Measurements from ENCODE around the gene AQP12A. TPM values are rescaled to one million over a fixed set of nuclear protein-coding genes. Genes with fewer than 3 reads are reported as not detected.
"Not testable (repeated sequence)": the region's sequence is repeated elsewhere in the genome, so short reads cannot be mapped to it uniquely, and the experiment has no call there.

The AQP12A gene
- polyA plus RNA-seq, 4 donors = 0.57 to 1.5 (median 0.93) TPM; not detected in 1

DNA sequence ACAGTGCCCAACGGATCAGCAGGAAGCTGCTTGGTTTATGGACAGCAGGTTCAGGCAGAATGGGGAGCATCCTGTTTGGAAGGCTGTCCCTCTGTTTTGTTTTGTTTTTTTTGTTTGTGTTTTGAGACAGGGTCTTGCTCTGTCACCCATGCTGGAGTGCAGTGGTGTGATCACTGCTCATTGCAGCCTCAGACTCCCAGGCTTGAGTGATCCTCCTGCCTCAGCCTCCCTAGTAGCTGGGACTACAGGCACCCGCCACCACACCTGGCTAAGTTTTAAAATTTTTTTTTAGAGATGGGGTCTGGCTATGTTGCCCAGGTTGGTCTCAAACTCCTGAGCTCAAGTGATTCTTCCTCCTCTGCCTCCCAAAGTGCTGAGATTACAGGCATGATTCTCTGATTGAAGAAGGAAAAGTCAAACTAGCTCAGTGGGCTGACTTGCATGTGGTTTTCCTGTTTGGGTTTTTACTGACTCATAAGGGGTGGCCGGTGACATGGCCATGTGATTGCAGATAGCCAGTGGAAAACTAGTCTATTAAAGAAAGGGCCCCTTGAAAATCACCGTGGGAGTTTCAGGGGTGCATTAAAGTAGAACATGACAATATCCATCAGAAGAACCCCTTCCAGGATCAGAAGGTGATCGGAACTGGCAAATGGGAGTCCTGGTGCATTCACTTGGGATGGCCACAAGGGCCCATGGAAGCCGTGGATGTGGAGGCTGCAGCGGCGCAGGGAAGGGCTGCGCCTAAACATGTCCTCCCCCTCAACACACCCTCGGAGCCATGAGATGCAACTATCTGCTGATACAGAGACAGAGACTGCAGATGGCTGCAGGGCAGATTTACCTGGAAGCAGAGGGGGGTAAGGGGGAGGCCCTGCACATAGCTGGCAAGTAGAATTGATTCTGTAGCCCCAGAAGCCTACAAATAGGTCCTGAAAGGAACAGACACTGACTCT is 35.5 kb upstream of the AQP12A start:
- no peak for DNase-seq (ENCODE audit: low read depth in 4 of 4, low spot score in 2 of 4)

DNA sequence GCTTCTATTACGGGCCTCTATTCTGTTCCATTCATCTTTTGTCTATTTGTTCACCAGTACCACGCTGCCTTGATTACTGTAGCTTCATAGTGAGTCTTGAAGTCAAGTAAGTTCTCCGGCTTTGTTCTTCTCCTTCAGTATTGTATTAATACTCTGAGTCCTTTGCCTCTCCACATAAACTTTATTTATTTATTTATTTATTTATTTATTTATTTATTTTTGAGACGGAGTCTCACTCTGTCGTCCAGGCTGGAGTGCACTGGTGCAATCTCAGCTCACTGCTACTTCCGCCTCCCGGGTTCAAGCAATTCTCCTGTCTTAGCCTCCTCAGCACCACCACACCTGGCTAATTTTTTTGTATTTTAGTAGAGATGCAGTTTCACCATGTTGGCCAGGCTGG is 31.8 kb upstream of the AQP12A start:
- DNase-seq (ENCODE audit: low read depth in 4 of 4, low spot score in 2 of 4) = not testable (repeated sequence)

DNA sequence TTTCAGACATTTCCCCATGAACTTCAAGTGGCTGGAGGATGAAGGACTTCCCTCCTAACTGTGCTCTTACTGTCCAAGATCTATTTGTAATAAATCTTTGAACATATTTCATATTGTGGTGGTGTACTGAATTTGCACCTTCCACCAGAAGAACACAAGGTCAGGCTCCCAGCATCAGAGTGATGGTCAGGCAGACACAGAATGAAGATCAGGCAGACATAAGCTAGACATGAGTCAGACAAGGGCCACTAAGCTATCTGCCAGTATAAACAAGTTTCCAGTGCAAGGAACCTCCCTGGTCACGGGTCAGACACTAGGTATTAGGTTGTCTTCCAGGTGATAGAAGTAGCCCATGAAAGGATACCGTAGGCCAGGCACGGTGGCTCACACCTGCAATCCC is 29.0 kb upstream of the AQP12A start:
- no peak for DNase-seq (ENCODE audit: low read depth in 4 of 4, low spot score in 2 of 4)

DNA sequence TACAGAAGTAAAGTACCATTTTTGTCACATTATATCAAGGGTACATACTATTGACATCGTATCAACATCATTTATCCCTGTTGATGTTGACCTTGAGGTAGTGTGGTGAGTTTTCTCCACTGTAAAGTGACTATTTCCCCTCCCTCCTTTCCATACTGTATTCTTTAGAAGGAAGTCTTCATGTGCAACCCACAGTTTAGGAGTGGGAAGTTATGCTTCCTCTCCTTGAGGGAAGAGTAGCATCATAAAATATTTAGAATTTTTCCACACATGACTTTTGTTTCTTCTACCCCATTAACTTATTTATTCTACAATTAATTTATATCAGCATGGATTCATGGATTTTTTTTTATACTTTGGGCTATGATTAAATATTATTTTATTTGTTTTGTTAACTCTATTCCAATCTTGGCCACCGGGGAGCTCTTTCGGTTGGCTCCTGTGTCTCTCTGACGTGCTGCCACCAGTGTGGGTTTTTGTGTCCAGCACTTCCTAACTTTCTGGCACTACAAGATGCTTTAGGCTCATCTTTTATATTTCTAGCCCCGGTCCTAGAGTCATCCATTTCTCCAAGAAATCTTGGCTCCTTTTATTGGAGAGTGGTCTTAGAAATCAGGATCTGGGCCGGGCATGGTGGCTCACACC is 28.0 kb upstream of the AQP12A start:
- DNase-seq (ENCODE audit: low read depth in 4 of 4, low spot score in 2 of 4) = no peak

DNA sequence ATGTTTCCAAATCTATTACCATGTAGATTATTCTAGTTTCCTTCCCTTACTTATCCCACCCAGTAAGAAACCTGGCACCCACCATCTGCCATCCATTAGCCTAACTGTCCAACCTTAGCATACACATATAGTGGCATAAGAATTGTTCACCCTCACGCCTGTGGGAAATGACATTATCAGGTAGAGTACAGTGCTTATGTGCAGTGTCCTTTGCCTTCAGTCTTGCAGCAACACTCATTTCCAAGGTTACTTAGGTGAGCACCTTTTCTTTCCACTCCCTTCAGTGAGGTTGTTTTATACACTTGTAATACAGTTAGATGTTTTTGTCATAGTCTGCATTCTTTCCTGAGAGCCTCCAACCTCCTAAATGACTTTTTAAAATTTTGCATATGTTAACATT is 27.0 kb upstream of the AQP12A start:
- DNase-seq (ENCODE audit: low read depth in 4 of 4, low spot score in 2 of 4) = no peak

DNA sequence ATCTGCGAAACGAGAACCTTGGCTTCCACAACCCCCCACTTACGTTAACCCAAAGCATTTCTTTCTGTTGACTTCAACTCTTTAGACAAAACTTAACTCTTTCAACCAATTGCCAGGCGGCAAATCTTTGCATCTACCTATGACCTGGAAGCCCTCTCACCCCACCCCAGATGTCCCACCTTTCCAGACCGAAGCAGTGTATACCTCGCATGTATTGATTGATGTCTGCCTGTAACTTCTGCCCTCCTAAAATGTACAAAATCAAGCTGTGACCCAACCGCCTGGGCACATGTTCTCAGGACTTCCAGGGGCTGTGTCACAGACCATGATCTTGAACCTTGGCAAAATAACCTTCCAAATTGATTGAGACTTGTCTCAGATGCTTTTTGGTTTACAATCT is 21.3 kb upstream of the AQP12A start:
- DNase-seq (ENCODE audit: low read depth in 4 of 4, low spot score in 2 of 4) = no peak

DNA sequence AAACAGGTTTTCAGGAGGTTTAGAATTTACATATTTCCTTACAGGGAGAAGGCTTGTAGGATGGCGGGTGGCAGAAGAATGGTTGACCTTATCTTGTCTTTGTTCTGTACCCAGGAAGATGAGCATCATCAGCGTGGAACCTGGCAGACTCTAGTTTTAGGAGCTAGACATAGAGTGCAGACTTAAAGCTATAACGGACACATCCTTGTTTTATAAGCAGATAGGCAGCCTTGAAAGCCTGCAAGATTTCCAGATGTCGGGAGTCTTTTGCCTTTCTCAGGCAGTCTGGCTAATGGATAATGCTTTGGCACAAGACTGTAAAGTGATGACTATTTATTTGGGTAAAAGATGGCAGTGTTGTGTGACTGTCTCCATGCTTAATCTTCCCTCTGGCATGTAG is 20.7 kb upstream of the AQP12A start:
- DNase-seq (ENCODE audit: low read depth in 4 of 4, low spot score in 2 of 4) = no peak

DNA sequence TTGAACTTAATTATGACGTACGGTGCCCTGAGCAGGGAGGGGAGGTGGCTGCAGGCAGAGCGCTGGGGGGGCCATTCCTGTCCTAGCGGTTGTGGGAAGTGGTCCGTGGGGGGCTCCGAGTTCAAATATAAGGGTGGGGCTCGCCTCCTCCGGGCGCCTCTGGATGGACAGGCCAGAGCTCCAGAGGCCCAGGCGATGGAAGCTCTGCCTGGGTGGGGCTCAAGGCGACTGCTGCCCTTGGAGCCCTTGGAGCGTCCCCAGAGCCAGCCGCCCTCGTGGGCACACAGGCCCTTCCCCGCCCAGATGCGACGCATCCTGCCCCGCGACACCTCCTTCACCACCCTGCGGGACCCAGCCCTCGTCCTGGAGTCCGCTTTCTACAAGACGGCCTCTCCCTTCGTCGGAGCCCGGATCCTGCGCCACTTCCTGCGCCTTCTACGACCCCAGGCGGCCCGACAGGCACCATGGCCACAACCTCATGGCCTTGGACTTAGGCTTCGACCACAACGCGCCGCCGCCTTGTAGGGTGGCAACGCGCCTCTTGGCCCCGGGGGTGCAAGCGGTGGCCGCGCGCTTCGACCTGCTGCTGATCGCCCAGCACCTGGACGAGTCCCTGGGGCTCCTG is 19.5 kb upstream of the AQP12A start:
- DNase-seq (ENCODE audit: low read depth in 4 of 4, low spot score in 2 of 4) = no peak

DNA sequence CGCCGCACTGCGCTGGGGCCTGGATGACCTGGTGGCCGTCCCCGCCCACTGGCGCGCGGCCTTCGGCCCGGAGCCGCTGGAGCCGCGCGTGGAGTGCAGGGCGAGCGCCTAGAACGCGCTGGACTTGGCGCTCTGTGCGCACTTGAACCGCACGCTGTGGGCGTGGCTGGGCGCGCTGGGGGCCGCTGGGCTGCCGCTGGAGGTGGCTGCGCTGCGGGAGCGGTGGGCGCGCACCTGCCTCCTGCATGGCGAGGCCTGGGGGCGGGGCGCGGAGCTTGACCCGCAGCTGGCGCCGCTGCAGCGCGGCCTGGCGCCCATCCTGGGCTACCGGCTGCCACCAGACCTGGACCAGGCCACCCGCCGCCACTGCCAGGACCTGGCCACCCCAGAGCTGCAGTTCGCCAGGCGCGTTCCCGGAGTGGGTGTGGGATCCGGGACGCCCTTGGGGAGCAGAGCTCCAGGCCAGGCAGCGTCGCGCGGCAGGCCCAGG is 18.9 kb upstream of the AQP12A start:
- no peak for DNase-seq (ENCODE audit: low read depth in 4 of 4, low spot score in 2 of 4)

DNA sequence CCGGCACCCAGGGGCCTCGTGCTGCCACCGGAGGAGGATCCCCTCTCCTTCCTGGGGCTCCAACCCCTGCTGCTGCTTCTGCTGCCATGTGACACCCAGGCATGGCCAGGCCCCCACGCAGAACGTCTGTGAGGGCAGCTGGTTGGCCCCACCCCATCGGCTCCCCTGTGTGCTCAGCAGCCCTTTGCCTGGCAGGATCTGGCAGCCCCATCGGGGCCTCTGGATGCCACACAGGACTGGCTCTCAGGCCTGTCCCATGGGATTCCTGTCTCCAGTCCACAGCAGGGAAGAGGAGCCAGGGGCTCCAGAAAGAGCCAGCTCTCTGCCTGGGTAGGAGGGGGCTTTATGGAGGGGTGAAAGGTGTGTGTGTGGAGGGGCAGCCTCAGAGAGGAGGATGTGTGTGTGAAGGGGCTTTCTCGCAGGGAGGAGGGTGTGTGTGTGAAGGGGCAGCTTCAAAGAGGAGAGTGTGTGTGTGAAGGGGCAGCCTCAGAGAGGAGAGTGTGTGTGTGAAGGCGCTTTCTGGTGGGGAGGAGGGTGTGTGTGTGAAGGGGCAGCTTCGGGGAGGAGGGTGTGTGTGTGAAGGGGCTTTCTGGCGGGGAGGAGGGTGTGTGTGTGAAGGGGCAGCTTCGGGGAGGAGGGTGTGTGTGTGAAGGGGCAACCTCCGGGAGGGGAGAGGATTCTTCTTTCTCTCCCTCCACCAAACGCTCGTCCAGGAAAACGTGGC is 17.0 kb upstream of the AQP12A start:
- DNase-seq (ENCODE audit: low read depth in 4 of 4, low spot score in 2 of 4) = not testable (repeated sequence)

DNA sequence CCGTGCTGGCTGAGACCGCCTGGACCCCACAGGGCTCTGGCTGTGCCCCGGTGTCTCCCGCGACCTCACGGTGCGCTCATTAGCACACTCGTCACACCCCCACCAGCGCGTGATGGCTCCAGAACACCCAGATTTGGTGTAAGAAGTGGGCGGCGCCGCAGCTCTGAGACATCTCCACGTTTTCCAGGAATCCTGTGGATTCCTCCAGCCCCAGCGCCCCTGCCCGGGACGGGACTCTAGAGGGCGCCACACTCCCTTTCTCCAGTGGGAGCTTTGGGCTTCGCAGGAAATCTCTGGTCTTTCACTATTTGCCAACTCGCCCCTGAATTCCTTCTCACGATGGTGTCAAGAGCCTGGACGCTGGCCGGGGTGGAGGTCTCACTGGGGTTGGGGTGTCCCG is 16.3 kb upstream of the AQP12A start:
- not testable (repeated sequence) for DNase-seq (ENCODE audit: low read depth in 4 of 4, low spot score in 2 of 4)

DNA sequence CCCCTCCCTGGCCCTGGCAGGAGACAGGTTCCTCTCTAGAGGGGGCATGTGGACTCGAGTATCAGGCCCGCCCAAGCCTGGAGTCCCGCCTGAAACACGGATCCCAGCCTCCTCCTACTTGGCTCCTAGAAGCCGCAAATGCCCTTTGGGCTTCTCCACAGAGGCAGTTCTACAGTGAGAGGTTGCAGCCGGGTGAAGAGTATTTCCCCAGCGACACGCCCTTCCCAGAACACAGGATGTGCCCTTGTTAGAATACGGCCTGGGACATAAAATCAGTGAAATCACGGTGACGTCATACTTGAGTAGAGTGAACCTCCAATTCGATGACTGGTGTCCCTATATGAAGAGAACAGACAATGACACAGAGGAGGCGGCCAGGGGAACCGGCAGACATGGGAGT is 13.6 kb upstream of the AQP12A start:
- not testable (repeated sequence) for DNase-seq (ENCODE audit: low read depth in 4 of 4, low spot score in 2 of 4)

DNA sequence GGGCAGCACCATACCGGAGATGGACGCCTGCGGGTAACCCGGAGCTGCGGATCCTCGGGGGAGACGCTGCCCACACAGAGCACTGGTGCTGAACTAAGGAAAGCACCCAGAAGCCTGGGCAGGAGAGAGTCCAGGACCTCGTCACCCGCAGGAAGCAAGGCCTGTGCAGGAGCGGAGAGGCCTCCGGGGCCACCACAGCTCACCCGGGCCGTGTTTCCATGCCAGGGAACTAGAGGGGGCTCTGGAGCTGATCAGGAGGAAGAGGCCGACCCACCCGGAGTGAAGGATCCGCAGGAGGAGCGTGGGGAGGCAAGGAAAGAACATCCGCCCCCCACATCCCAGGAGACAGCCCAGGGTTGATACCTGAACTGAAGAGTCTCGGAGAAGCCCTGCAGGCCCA is 12.8 kb upstream of the AQP12A start:
- not testable (repeated sequence) for DNase-seq (ENCODE audit: low read depth in 4 of 4, low spot score in 2 of 4)

DNA sequence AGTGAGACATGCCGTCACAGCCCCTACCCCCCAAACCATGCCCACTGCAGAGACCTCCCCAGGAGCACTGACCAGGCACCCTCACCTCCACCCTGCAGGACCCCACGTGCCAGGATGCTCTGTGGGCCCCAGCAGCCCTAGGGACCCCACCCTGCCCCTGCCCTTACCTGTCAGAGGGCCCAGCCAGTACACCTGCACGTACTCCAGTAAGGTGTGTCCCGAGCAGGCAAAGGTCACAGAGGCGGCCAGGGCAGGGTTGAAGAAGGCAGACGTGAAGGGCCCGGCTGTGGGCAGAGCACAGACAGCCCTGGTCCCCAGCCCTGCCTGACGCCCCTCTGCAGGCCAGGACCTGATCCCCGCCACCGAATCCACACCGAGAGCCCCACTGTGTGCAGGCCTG is 11.5 kb upstream of the AQP12A start:
- not testable (repeated sequence) for DNase-seq (ENCODE audit: low read depth in 4 of 4, low spot score in 2 of 4)

DNA sequence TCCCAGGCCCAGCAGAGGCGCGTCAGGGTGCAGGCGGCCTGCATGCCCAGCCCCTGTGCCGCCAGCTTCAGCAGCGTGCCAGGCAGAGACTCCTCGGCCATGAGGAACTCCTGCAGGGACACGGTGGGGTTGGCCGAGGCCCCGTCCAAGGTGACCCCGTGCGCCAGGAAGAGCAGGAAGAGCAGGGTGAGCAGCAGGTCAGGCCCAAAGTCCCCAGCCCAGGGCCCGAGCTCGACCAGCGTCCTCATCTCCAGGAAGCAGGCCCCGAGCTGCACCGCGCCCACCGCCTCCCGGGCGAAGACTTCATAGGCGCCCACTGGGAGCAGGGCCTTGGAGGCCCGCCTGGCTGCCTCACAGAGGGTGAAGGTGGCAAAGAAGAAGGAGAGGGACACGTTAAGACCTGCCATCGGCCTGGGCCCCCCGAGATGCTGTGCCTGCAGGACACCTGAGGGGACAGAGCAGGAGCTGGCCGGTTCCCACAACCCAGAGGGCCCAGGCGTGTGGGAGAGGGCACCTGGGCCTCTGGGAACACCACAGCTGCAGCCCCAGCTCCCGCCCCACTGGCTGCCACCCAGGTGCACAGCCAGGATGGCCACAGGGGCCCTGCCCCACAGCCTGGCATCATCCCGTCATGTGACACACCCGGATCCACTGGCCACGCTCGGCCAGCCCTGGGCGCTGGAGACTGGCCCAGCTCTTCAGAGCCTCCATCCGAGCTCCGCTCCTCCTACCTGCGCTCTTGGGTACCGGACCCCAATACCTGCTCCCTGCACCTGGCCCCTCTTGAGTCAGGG is 9.0 kb upstream of the AQP12A start, which contains the start of gene AQP12B:
AQP12B (minus strand) TSS at position 455 of the 794 bp plus-strand sequence; CDS start at position 407, 48 bp downstream.
- not testable (repeated sequence) for DNase-seq (ENCODE audit: low read depth in 4 of 4, low spot score in 2 of 4)

DNA sequence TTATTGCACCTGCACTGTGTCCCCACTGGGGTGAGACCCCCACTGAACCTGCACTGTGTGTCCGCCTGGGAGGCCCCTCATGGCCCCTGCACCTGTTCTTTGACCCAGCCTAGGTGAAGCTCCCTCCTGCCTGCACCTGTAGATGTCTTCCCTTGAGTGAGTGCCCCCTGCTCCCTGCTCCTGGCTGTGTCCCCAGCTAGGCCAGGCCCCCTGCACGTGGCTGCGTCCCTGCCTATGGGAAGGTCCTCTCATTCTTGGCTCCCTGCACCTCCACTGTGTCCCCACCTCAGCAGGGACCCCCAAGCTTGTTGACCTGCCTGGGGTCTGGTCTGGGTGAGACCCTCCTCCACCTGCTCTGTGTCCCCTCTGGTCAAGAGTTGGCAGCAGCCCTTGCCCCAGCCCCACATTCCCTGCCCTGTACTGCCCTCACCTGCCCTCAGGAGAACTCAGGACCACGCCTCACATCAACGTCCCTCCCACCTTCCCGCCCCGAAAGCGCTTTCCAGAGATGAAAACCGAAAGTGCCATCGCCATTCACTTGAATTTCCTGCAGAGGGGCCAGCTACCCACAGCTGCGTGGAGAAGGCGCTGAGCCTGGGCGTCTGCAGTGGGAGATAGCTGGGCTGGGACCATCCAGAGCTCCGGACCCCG is 8.2 kb upstream of the AQP12A start:
- not testable (repeated sequence) for DNase-seq (ENCODE audit: low read depth in 4 of 4, low spot score in 2 of 4)

DNA sequence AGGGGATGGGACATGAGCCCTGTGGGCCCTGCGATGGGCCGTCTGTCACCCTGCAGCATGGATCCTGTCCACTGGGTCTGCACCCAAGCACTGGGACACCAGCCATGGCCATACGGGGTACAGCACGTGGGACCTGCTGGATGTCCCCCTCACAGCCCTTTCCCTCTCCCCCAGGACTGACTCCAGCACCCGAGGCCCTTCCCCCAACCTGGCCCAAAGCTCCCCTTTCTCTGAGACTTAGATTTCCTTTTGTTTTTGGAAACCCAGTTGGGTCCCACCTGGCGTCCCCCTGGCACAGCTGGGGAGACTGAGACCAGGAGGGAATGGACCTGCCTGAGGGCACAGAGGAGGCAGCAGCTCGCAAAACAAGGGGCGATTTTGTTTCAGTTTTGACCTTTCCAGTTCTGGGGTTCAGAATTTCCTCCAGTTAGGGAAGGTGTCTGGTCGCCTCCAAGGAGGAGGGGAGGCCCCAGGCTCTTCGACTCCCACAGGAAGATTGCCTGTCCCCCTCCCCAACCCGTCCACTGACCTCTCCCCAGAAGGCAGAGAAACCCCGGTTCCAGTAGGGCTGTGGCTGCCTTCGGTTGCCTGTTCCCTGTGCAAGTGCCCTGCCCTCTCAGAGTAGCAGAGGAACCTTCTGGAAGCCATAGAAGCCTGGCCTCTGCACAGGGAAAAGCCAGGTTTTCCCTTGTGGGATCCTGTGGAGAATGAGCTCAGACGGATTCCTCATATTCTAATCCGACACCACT is 7.5 kb upstream of the AQP12A start:
- DNase-seq (ENCODE audit: low read depth in 4 of 4, low spot score in 2 of 4) = not testable (repeated sequence)

DNA sequence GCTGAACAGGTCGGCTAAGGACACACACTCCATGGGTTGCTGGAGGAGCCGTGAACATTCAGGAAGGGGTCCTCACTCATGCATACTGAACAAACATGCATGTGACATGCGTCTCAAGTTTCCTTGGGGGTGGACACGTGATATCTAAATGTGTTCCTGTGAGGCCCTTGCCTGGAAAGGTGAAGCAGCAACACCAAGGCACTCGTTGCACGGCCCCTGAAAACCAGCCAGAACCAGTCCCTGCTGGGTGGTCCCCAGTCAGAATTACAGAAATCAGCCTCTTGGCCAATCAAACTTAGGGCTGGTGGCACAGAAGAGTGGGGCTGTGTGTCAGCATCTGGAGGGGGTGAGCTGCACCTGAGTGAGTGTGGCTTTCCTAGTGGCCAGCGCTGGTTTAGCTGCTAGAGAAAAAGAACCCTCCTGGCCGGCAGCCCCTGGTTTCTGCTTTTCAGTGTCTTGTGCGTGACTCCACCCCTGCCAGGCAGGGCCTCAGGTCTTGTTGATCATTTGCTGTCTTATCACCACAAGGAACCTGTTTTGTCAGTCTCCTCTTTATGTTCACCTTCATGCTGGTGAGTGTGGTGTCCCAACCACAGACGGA is 5.8 kb upstream of the AQP12A start:
- peak in 3 of 4 donors; percentile 63 to 73 (median 71) for DNase-seq (ENCODE audit: low read depth in 4 of 4, low spot score in 2 of 4)

All from left renal cortex interstitium (tissue), 4 donors.